Activated CD4-positive, CD25-positive, alpha-beta regulatory T cell treated with anti-CD3 and anti-CD28 coated beads, Interleukin-2, amount 50 U/mL, for 16 hours (primary cell): ENCODE results near the gene FUOM.
"Not testable (repeated sequence)": the region's sequence is repeated elsewhere in the genome, so short reads cannot be mapped to it uniquely, and the experiment has no call there.

Source experiments
- DNase-seq: peaks from one replicate; pipeline ENCODE4 v3.0.0-alpha.2; 2020; ENCODE audit warnings: low read depth, low spot score

The FUOM gene

DNA sequence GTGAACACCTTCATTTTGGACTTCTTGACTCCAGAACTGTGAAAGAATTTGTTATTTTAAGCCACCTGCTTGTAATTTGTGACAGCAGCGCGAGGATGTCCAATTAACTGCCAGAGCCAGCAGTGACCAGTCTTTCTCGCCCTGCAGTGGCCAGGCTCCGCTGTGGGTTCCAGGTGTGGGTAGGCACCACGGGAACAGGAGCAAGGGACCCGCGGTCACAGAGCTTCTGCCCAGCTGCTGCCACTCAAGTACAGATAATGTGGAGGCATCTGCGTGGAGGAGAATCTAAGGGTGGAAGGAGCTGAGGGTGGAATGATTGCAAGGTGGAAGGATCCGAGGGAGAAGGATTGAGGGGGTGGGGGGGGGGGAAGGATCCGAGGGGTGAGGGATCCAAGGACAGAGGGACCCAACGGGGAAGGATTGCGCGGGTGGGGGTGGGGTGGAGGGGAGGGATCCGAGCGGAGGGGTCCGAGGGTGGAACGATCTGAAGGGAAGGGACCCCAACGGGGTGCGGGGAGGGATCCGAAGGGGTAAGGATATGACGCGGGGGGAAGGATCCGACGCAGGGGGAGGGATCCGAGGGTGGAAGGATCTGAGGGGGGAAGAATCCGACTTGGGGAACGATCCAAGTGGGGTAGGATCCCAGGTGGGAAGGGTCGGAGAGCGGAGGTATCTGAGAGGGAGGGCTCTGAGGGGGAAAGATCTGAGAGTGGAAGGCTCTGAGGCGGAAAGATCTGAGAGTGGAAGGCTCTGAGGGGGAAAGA is 24.7 kb downstream of the FUOM start:
- DNase-seq, result no peak

DNA sequence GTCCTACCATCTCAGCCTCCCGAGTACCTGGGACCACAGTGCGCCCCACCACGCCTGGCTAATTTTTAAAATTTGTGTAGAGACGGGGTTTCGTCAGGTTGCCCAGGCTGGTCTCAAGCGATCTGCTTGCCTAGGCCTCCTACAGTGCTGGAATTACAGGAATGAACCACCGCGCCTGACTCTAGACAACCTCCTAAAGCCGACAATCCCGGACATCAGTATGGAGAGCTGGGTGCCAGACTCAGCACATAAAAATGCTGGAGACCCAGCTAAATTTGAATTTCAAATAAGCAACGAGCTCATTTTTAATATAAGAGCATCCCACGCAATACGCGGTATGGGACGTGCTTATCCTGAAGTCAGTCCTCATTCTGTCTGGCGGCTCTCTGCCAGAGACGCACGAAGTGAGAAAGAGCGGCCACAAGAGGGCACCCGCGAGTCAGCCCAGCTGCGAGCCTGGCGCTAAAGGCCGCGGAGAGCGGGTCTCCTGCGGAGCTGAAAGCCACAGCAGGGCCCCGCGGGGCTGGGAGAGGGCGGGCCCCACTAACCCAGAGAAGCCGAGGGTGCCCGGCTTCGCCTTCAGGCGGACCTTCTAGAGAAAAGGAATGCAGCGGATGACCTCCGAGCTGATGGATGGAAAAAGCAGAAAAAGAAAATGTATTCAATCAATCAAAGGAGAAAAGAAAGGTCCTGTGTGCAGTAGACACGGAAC is 28.2 kb downstream of the FUOM start:
- peak; percentile 69 for DNase-seq

DNA sequence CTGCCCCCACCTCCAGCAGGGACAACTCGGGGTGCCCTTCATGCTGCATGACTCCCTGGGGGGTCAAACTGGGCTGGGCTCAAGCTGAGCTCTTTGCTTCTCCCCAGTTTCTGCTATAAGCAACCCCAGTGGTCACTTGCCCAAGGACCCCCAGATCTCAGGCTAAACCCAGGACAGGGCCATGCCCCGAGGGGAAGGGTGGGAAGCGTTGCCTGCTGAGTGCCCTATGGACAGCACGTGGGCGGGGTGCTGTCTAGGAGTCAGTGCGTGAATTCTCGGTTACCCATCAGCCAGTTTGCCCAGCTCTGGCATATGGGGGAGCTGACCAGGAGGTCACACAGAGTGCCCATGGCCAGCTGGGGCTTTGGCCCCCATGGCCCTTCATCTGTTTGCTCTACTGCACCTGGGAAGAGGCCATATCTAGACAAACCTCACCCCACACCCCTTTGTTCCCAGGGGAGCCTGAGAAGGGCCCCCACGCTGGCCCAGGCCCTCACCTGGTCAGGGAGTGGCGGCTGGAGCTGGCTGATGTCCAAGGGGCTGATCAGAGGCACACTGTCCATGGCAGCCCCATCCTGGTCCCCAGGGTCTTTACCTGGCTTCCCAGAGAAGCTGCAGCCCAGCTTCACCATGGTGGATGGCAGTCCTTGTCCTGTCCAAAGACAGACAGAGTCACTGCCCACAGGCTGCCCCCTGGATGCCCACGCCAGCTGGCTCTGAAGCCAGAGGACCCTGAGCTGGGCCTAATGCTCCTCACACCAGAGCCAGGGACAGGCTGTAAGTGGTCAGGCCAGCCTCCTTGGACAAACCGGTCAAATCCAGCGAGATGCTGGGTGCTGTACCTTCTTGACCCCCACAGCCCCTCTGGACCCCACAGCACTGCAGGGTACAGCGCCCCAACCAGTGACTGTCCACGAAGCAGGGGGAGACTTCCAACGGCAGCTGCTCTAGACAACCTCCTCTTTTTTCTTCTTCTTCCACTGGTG is 29.2 kb downstream of the FUOM start:
- DNase-seq, result no peak

DNA sequence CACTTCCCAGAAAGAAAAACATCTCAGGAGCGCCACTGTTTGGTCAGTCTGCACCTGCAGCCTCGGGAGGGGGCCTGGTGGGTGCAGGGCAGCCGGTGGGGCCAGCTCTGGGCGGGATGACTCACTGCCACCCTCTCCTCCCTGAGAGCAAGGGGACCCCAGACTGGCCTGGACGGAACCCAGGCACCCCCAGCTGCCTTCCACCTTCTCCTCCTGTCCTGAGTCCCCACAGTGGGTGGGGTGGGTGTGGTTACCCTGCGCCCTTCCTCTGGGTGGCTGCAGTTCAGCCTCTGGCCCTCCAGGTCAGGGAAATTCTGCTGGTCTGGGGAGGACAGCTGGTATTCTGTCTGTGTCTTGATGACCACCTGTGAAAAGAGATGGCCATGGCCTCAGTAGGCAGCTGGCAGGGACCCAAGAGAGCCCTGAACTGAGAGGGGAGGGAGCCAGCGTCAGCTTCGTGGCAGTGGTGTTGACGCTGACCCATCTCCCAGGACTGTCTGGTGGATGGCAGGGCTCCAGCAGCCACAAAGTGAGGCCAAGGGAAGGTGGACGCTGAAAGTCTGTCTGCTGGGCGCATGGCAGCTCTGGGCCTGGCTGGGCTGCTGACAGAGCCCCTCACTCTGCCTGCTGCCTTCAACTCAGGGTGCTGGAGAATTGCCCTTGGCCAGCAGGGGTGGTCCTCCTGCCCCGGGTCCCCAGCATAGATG is 30.0 kb downstream of the FUOM start:
- DNase-seq, result no peak

DNA sequence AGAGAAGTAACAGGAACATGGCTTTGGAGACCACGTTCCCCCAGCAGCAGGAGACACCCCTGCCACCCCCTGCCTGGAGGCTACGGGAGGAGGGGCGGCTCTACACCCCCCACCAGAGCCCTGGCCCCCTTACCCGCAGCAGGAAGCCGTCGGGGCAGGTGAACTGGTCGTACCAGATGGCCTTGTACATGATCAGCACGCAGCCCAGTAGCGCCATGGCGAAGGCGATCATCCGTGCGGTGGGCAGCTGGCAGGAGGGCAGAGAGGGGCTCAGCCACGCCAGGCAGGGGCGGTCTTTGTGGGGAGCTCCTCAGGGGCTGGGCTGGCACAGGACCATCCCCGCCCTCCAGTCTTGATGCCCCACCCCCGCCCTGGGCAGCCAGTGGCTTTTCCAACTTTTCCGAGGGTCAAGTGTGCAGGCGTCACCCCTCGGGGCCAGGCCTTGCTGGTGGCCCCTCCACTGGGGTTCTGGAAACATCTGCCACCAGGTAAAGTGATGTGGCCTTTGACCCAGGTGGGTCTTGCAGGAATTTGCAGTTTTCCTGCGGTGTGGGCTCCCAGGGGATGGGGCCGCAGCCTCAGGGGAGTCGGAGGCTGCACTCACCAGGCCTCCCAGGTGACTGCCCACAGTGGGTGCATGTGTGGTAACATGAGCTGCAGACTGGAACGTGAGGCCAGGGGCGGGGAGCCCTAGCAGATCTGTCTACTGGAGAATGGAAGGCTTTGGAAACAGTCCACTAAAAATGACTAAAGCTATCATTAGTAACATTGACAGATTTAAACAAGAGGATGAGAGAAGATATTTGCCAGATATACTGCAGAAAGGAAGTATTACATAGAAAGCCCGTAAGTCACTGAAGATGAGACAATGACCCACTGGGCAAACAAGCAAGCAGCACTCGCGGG is 30.8 kb downstream of the FUOM start:
- no peak for DNase-seq

DNA sequence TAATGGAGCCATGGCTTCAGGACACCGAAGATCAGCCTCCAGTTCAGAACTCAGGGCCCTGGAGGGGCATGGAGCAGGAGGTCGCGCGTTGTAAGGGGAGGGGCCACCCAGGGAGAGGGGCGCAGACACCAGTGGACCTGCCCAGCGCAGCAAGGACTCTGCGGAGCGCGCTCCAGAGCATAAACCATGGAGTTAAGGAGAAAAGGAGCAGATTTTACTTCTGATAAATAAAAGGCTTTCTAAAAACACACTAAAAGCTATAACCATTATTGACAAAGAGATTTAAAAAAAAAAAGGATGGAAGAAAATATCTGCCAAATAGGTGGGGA is 31.6 kb downstream of the FUOM start:
- no peak for DNase-seq

DNA sequence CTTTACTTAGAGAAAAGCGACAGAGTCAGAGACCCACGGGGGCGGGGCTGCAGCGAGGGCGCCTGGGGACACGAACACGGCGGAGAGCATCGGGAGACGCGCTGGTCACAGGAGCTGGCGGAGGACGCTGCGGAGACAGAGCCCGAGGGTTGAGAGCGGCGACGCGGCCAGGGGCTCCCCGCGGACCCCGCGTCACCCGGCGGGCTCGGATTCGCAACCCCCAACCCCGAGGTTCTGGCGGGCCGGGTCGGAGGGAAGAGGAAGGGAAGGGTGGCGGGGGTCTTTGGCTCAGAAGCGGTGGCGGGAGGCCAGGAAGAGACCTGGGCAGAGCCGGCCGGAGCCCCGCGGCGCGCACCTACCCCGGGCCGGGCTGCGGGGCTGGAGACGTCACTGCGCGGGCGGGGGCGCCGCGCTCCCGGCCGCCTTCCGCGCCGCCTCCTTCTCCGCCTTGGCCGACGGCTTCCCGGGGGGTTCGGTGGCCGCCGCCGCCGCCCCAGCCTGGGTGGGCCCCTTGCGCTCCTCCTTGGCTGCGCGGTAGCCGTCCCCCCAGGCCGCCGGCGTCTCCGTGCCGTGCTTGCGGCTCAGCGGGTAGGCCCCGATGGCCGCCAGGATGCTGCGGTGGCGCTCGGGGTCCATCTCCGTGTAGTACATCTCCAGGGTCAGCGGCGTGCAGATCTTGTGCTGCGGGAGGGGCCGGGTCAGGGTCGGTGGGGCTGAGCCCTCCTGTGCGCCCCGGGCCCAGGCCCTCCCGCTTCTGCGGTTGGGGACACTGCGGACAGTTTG is 32.2 kb downstream of the FUOM start:
- no peak for DNase-seq

DNA sequence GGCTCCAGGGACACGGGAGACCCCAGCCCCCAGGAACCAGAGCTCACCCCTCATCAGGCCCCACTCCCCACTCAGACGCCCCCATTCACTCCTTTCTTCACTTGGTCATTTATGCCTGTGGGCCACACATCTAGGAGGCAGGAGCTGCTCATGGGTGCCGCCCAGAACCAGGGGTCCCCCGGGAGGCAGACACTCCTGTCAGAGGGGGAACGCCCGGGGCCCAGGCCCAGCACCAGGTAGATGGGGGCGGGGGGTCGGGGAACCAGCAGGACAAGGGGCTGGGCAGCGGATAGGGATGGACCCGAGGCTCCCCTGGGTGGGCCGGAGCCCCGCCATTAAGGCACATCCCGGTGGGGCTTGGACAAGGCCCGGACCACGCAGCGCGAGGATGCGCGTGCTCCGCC is 33.0 kb downstream of the FUOM start:
- no peak for DNase-seq

DNA sequence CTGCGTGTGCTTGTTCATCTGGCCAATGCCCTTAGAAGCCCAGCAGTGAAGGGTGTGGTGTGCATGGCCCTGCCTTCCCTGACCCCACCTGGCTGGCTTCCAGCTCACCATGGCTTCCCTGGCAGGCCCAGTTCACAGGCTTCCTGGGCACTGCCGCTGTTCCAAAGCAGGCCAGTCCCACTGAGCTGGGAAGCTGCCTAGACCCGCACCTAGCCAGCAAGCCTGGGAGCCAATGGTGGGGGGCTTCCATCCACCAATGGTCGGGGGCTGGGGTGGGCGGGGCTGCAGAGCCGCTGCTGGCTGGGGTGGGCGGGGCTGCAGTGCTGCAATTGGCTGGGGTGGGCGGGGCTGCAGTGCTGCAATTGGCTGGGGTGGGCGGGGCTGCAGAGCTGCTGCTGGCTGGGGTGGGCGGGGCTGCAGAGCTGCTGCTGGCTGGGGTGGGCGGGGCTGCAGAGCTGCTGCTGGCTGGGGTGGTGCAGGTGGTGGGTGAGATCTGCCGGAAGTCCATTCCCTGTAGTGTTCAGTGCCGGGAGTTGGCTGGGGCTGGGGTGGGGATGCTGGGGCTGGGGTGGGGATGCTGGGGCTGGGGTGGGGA is 33.5 kb downstream of the FUOM start:
- no peak for DNase-seq

DNA sequence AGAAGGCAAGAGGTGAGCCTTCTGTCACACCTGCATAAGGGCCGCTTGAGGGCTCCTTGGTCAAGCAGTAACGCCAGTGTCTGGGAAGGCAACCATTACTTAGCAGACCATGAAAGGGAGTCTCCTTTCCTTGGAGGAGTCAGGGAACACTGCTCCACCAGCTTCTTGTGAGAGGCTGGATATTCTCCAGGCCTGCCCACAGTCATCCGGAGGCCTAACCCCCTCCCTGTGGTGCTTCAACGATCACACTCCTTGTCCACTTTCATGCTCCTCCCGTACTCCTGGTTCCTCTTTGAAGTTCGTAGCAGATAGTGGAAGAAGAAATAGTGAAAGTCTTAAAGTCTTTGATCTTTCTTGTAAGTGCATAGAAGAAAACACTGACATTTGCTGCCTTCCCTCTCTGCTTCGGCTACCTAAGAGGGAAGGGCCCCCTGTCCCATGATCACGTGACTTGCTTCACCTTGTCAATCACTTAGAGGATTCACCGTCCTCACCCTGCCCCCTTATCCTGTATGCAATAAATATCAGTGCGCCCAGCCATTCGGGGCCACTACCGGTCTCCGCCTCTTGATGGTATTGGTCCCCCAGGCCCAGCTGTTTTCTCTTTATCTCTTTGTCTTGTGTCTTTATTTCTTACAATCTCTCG is 35.6 kb downstream of the FUOM start:
- DNase-seq, result not testable (repeated sequence)

DNA sequence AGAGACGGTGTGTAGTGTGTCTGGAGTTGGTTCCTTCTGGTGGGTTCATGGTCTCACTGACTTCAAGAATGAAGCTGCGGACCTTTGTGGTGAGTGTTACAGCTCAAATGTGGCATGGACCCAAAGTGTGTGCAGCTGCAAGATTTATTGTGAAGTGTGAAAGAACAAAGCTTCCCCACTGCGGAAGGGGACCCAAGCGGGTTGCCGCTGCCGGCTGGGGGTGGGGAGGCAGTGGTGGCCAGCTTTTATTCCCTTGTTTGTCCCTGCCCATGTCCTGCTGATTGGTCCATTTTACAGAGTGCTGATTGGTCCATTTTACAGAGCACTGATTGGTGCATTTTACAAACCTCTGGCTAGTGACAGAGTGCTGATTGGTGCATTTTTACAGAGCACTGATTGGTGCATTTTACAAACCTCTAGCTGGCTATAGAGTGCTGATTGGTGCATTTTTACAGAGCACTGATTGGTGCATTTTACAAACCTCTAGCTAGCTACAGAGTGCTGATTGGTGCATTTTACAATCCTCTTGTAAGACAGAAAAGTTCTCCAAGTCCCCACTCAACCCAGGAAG is 36.9 kb downstream of the FUOM start:
- DNase-seq, result not testable (repeated sequence)

DNA sequence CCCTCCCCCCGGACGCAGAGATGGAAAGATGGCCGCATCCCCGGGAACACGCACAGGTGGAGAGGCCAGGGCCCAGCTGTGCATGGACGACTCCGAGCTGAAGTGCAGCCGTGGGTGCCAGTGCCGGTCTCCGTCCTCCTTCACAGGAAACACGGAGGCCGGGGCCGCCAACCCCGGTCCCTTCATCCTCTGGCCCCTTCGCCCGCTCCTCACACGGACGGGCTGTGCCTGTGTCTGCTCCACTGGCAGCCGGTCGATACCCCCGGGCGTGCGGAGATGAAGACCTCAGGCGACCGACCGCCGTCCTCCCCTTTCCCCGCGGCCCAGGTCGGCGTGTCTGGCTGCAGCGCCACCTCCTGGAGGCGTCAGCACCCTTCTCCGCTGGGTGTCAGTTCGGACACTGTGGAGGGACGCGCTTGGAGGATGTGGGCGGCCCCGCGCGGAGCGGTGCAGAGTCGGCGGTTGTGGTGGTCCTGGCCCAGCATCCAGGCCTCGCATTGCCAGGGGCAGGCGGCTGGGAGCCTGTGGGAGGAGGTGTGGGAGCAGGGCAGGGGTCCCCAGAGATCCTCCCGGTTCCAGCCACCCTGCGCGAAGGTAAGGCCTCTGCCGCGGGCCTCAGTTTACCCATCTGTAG is 39.2 kb downstream of the FUOM start:
- peak; percentile 24 for DNase-seq

DNA sequence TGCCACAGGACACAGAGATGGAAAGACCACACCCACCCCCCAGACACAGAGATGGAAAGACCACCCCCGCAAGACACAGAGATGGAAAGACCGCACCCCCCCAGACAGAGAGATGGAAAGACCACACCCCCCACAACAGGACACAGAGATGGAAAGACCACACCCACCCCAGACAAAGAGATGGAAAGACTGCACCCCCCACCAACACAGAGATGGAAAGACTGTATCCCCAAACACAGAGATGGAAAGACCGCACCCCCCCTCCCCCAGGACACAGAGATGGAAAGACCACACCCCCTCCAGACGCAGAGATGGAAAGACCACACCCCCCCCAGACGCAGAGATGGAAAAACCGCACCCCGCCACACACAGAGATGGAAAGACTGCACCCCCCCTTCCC is 41.1 kb downstream of the FUOM start:
- no peak for DNase-seq

DNA sequence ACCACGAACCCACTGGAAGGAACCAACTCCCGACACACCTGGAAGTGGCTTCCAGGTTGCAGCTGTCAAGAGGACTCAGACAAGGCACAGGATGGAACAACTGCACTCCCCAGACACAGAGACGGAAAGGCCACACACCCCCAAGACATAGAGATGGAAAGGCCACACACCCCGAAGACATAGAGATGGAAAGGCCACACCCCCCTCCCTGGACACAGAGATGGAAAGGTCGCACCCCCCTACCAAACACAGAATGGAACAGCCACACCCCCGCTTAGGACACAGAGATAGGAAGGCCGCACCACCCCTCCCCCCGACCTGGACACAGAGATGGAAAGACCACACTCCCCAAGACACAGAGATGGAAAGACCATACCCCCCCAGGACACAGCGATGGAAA is 41.6 kb downstream of the FUOM start:
- DNase-seq, result no peak

DNA sequence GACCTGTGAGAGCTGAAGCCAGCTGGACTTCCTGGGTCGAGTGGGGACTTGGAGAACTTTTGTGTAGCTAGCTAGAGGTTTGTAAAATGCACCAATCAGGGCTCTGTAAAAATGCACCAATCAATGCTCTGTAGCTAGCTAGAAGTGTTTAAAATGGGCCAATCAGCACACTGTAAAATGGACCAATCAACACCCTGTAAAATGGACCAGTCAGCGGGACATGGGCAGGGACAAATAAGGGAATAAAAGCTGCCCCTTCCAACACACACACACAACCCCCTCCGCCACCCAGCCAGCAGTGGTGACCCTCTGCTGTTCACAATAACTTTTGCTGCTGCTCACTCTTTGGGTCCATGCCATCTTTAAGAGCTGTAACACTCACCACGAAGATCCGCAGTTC is 42.0 kb downstream of the FUOM start:
- DNase-seq, result no peak

DNA sequence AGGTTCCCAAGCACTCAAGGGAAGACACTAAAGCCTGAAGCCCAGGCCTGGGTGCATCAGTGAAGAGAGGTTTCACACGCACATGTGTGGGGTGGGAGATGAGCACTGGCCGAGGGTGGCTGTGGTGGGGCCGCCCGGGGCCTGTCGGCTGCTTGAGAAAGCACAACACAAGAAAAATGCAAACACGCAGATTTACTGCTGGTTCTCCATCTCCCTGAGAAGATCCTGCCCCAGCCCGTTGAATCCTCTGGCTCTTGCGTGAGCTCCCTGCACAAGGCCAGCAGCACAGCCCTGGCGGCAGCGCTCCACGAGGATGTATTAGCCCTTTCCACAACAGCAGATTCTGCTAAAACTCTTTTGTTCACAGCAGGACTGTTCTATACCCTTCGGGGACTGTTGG is 42.9 kb downstream of the FUOM start:
- no peak for DNase-seq

DNA sequence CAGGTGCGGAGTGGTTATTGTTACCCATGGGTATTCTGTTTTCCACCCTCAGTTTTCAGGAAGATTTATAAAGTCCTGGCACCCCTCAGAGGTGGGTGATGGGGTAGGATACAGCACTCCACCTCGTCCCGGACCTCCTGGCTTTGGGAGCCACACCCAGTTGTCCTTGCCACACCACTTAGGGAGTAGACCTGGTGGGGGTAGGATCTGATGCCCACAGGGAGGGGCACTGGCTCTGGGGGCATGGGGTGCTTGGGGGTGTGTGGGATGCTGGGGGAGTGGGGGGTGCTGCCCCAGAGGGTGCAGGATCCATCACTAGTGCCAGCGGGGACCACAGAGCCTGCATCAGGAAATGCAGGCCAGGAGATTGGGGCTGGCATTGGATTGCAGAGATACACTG is 44.6 kb downstream of the FUOM start:
- DNase-seq, result no peak

DNA sequence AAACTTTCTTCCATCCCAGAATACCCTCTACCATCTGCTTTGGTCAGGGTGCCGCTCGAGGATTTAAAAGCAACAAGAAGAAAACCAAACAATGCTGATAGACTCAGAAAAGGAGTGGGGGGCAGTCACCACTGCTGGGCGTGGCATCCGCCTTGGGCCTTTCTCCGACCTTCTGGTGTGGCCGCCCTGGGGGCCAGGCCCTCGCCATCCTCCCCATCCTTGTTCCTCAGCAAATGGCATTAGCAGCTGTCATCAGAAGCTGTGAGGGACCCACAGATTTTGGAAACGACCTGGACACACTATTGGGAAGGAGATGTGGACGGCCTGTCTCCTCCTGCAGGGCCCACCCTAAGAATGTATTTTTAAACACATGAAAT is 45.1 kb downstream of the FUOM start:
- no peak for DNase-seq
